NCI-H2196 (cell line): Measurements from ENCODE around the gene REC114.

Experiments used
- DNase-seq: peaks from one replicate; lab custom pipeline; 2025; ENCODE audit not compliant: unreplicated experiment; lab: John Stamatoyannopoulos, UW

REC114 gene

GRCh38 chr15:73601451-73602445 is 158.8 kb downstream of the REC114 start:
- DNase-seq = no peak

- no peak for DNase-seq
Observed at GRCh38 chr15:73602446-73602843, 159.5 kb downstream of the REC114 start.

- no peak for DNase-seq
Observed at GRCh38 chr15:73602992-73603391, 160.0 kb downstream of the REC114 start.

GRCh38 chr15:73604477-73604876 is 161.5 kb downstream of the REC114 start:
- DNase-seq = no peak

- DNase-seq = no peak
Observed at GRCh38 chr15:73605759-73606436, 162.9 kb downstream of the REC114 start.

GRCh38 chr15:73607405-73607804 is 164.4 kb downstream of the REC114 start:
- DNase-seq = no peak

- no peak for DNase-seq
Observed at GRCh38 chr15:73607843-73608242, 164.9 kb downstream of the REC114 start.

GRCh38 chr15:73608475-73608874 is 165.5 kb downstream of the REC114 start:
- no peak for DNase-seq

- no peak for DNase-seq
Observed at GRCh38 chr15:73608941-73609340, 166.0 kb downstream of the REC114 start.
